Measurements from ENCODE around the gene OR2A14.

OR2A14 gene

GRCh38 chr7:144122876-144123275, at the start of gene OR2A14:
TSS of gene OR2A14 (plus strand) at chr7:144123176. CDS start at chr7:144129113, 5,937 bp downstream.
- no peak for TF ChIP-seq CTCF (IDR thresholded peaks at IDR 0.05; ENCODE audit: low read depth, low read length, missing control alignments)
- no peaks in the 10 kb centered on the region for H3K36me3 ChIP-seq (replicated peaks)
- in situ Hi-C loops (cut with HindIII; ENCODE audit: low pct_ligation_motif_present, low sequenced_read_pairs), result no loop called here

GRCh38 chr7:144074374-144074773, 48.6 kb upstream of the OR2A14 start:
- H3K27me3 ChIP-seq (replicated peaks), result no peaks in the 10 kb centered on the region
- H3K36me3 ChIP-seq (replicated peaks), result no peaks in the 10 kb centered on the region
- no peak for TF ChIP-seq CTCF (IDR thresholded peaks at IDR 0.05; ENCODE audit: low read depth, low read length, missing control alignments)
- no peak overlapping the region for H3K27ac ChIP-seq
- H3K4me3 ChIP-seq (ENCODE audit: low read depth, low read length), result no peak overlapping the region
- in situ Hi-C loops (cut with HindIII; ENCODE audit: low pct_ligation_motif_present, low sequenced_read_pairs), result no loop called here
- DNase-seq, result no peak

More at GRCh38 chr7:144122876-144123275, at the start of gene OR2A14:
- no peak within 1 kb of the TSS for H3K4me3 ChIP-seq (ENCODE audit: low read depth, low read length)
- no peak within 1 kb of the TSS for H3K27ac ChIP-seq
- no peak for DNase-seq
- no peaks in the 10 kb centered on the region for H3K27me3 ChIP-seq (replicated peaks)

GRCh38 chr7:144085978-144086377, 37.0 kb upstream of the OR2A14 start, which contains the start of gene OR2A12:
TSS of gene OR2A12 (plus strand) at chr7:144086278. CDS start at chr7:144095108, 8,830 bp downstream.
- no peaks in the 10 kb centered on the region for H3K36me3 ChIP-seq (replicated peaks)
- H3K4me3 ChIP-seq (ENCODE audit: low read depth, low read length), result no peak within 1 kb of the TSS
- H3K27ac ChIP-seq, result no peak within 1 kb of the TSS
- in situ Hi-C loops (cut with HindIII; ENCODE audit: low pct_ligation_motif_present, low sequenced_read_pairs), result no loop called here
- H3K27me3 ChIP-seq (replicated peaks), result no peaks in the 10 kb centered on the region
- TF ChIP-seq CTCF (IDR thresholded peaks at IDR 0.05; ENCODE audit: low read depth, low read length, missing control alignments), result no peak
- DNase-seq, result no peak

- no peak overlapping the region for H3K4me3 ChIP-seq (ENCODE audit: low read depth, low read length)
- in situ Hi-C loops (cut with HindIII; ENCODE audit: low pct_ligation_motif_present, low sequenced_read_pairs), result no loop called here
- TF ChIP-seq CTCF (IDR thresholded peaks at IDR 0.05; ENCODE audit: low read depth, low read length, missing control alignments), result no peak
- no peaks in the 10 kb centered on the region for H3K27me3 ChIP-seq (replicated peaks)
- no peaks in the 10 kb centered on the region for H3K36me3 ChIP-seq (replicated peaks)
- no peak for DNase-seq
- H3K27ac ChIP-seq, result no peak overlapping the region
Measured at GRCh38 chr7:144086730-144087129, 36.2 kb upstream of the OR2A14 start.

- in situ Hi-C loops (cut with HindIII; ENCODE audit: low pct_ligation_motif_present, low sequenced_read_pairs), result no loop called here
- Histone ChIP-seq H3K27me3 (replicated peaks) (no peaks in the 10 kb centered on the region), H3K36me3 (replicated peaks) (no peaks in the 10 kb centered on the region), H3K4me3 (ENCODE audit: low read depth, low read length) (no peak overlapping the region), H3K27ac (no peak overlapping the region)
- no peak for TF ChIP-seq CTCF (IDR thresholded peaks at IDR 0.05; ENCODE audit: low read depth, low read length, missing control alignments)
- DNase-seq, result no peak
Measured at GRCh38 chr7:144087230-144087629, 35.7 kb upstream of the OR2A14 start.

- no peak for TF ChIP-seq CTCF (IDR thresholded peaks at IDR 0.05; ENCODE audit: low read depth, low read length, missing control alignments)
- H3K36me3 ChIP-seq (replicated peaks), result no peaks in the 10 kb centered on the region
- no peak overlapping the region for H3K27ac ChIP-seq
- no peaks in the 10 kb centered on the region for H3K27me3 ChIP-seq (replicated peaks)
- DNase-seq, result no peak
- H3K4me3 ChIP-seq (ENCODE audit: low read depth, low read length), result no peak overlapping the region
- in situ Hi-C loops (cut with HindIII; ENCODE audit: low pct_ligation_motif_present, low sequenced_read_pairs), result no loop called here
Measured at GRCh38 chr7:144090667-144091066, 32.3 kb upstream of the OR2A14 start.
